ENCODE data around the gene NIP7. TPM values are rescaled to one million over a fixed set of nuclear protein-coding genes. Genes with fewer than 3 reads are reported as not detected.
"Not testable (repeated sequence)": the region's sequence is repeated elsewhere in the genome, so short reads cannot be mapped to it uniquely, and the experiment has no call there.

Gene NIP7
- total and polyA plus RNA-seq, 2 donors from 2014 or later = 9.9 to 20.2 TPM

GRCh38 chr16:69294051-69294450 is 45.5 kb upstream of the NIP7 start:
- Histone ChIP-seq H3K4me1 (ENCODE audit: control insufficient read depth in 2 of 3, insufficient read depth in 2 of 3, low read depth in 1 of 3, low read length in 3 of 3) (no peaks in the 10 kb centered on the region), H3K36me3 (ENCODE audit: control insufficient read depth in 2 of 3, insufficient read depth in 3 of 3, low read length in 3 of 3) (peaks cover 0 to 3% (median 0%) of the 10 kb centered on the region in 3 donors), H3K9ac (ENCODE audit: low read length in 3 of 3) (no peak overlapping the region), H3K27me3 (ENCODE audit: control insufficient read depth, insufficient read depth, low read length) (no peaks in the 10 kb centered on the region), H3K4me3 (ENCODE audit: low read length in 3 of 3) (no peak overlapping the region), H3K9me3 (ENCODE audit: control insufficient read depth in 2 of 3, insufficient read depth in 1 of 3, low read length in 3 of 3) (no peaks in the 10 kb centered on the region), H3K27ac (ENCODE audit: low read depth in 2 of 2, low read length in 2 of 2) (no peak overlapping the region)
- intact Hi-C loops (cut with DNase I) = no loop called here
- no peak for FAIRE-seq
- TF ChIP-seq, protein P1, sequence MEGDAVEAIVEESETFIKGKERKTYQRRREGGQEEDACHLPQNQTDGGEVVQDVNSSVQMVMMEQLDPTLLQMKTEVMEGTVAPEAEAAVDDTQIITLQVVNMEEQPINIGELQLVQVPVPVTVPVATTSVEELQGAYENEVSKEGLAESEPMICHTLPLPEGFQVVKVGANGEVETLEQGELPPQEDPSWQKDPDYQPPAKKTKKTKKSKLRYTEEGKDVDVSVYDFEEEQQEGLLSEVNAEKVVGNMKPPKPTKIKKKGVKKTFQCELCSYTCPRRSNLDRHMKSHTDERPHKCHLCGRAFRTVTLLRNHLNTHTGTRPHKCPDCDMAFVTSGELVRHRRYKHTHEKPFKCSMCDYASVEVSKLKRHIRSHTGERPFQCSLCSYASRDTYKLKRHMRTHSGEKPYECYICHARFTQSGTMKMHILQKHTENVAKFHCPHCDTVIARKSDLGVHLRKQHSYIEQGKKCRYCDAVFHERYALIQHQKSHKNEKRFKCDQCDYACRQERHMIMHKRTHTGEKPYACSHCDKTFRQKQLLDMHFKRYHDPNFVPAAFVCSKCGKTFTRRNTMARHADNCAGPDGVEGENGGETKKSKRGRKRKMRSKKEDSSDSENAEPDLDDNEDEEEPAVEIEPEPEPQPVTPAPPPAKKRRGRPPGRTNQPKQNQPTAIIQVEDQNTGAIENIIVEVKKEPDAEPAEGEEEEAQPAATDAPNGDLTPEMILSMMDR (IDR thresholded peaks at IDR 0.05; ENCODE audit: borderline replicate concordance, extremely low read depth, insufficient read depth) = no peak
- DNase-seq = no peak

GRCh38 chr16:69296771-69297170 is 42.8 kb upstream of the NIP7 start:
- H3K9ac ChIP-seq (ENCODE audit: low read length in 3 of 3); H3K9me3 ChIP-seq (ENCODE audit: control insufficient read depth in 2 of 3, insufficient read depth in 1 of 3, low read length in 3 of 3); H3K27me3 ChIP-seq (ENCODE audit: control insufficient read depth, insufficient read depth, low read length); H3K27ac ChIP-seq (ENCODE audit: low read depth in 2 of 2, low read length in 2 of 2); H3K4me1 ChIP-seq (ENCODE audit: control insufficient read depth in 2 of 3, insufficient read depth in 2 of 3, low read depth in 1 of 3, low read length in 3 of 3); H3K4me3 ChIP-seq (ENCODE audit: low read length in 3 of 3); FAIRE-seq; intact Hi-C loops (cut with DNase I); DNase-seq: not testable (repeated sequence)
- peaks cover 0 to 22% (median 6%) of the 10 kb centered on the region in 3 donors for H3K36me3 ChIP-seq (ENCODE audit: control insufficient read depth in 2 of 3, insufficient read depth in 3 of 3, low read length in 3 of 3)

DNA sequence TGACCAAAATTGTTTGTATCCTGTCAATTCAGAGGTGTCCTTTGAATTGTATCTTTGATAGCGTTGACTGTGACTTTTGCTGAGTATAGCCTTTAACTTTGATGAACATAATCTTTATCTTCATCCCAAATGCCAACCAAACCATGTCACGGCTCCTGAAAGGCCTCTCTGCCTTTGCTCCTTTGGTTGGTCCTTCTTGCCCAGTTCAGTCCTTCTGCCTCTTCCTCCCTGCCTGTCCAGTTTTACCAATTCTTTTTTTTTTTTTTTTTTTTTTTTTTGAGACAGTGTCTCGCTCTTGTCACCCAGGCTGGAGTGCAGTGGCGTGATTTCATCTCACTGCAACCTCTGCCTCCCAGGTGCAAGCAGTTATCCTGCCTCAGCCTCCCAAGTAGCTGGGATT is 41.3 kb upstream of the NIP7 start:
- Histone ChIP-seq H3K9me3 (ENCODE audit: control insufficient read depth in 2 of 3, insufficient read depth in 1 of 3, low read length in 3 of 3) (no peaks in the 10 kb centered on the region), H3K36me3 (ENCODE audit: control insufficient read depth in 2 of 3, insufficient read depth in 3 of 3, low read length in 3 of 3) (peaks cover 0 to 22% (median 7%) of the 10 kb centered on the region in 3 donors), H3K27me3 (ENCODE audit: control insufficient read depth, insufficient read depth, low read length) (no peaks in the 10 kb centered on the region), H3K27ac (ENCODE audit: low read depth in 2 of 2, low read length in 2 of 2) (no peak overlapping the region), H3K4me1 (ENCODE audit: control insufficient read depth in 2 of 3, insufficient read depth in 2 of 3, low read depth in 1 of 3, low read length in 3 of 3) (no peaks in the 10 kb centered on the region), H3K9ac (ENCODE audit: low read length in 3 of 3) (no peak overlapping the region), H3K4me3 (ENCODE audit: low read length in 3 of 3) (no peak overlapping the region)
- intact Hi-C loops (cut with DNase I) = no loop called here
- TF ChIP-seq, protein P1 (IDR thresholded peaks at IDR 0.05; ENCODE audit: borderline replicate concordance, extremely low read depth, insufficient read depth) = no peak
- no peak for DNase-seq
- FAIRE-seq = no peak

GRCh38 chr16:69301187-69301586 is 38.4 kb upstream of the NIP7 start:
- Histone ChIP-seq H3K4me1 (ENCODE audit: control insufficient read depth in 2 of 3, insufficient read depth in 2 of 3, low read depth in 1 of 3, low read length in 3 of 3) (no peaks in the 10 kb centered on the region), H3K27ac (ENCODE audit: low read depth in 2 of 2, low read length in 2 of 2) (no peak overlapping the region), H3K9me3 (ENCODE audit: control insufficient read depth in 2 of 3, insufficient read depth in 1 of 3, low read length in 3 of 3) (no peaks in the 10 kb centered on the region), H3K36me3 (ENCODE audit: control insufficient read depth in 2 of 3, insufficient read depth in 3 of 3, low read length in 3 of 3) (peaks cover 0 to 19% (median 8%) of the 10 kb centered on the region in 3 donors), H3K4me3 (ENCODE audit: low read length in 3 of 3) (no peak overlapping the region), H3K27me3 (ENCODE audit: control insufficient read depth, insufficient read depth, low read length) (no peaks in the 10 kb centered on the region), H3K9ac (ENCODE audit: low read length in 3 of 3) (no peak overlapping the region)
- FAIRE-seq = no peak
- no peak for DNase-seq
- TF ChIP-seq, protein P1 (IDR thresholded peaks at IDR 0.05; ENCODE audit: borderline replicate concordance, extremely low read depth, insufficient read depth) = no peak
- intact Hi-C loops (cut with DNase I) = no loop called here
